Glutamatergic neuron (in vitro differentiated cells): Measurements from ENCODE around the gene LHFPL2. TPM values are rescaled to one million over a fixed set of nuclear protein-coding genes. Genes with fewer than 3 reads are reported as not detected.
"Not testable (repeated sequence)": the region's sequence is repeated elsewhere in the genome, so short reads cannot be mapped to it uniquely, and the experiment has no call there.

Experiments used
- DNase-seq: peaks from one replicate; pipeline ENCODE4 v3.0.0; 2022
- H3K27ac Mint-ChIP-seq: one replicate; pipeline ENCODE4 v1.8.0; 2020; ENCODE audit warnings: mild to moderate bottlenecking, mixed read lengths, inconsistent platforms; ENCODE audit not compliant: unreplicated experiment
- H3K27me3 Mint-ChIP-seq: one replicate; pipeline ENCODE4 v1.8.0; 2020; ENCODE audit warnings: mild to moderate bottlenecking, moderate library complexity, mixed read lengths, inconsistent platforms; ENCODE audit not compliant: unreplicated experiment
- H3K36me3 Mint-ChIP-seq: one replicate; pipeline ENCODE4 v1.8.0; 2020; ENCODE audit warnings: mild to moderate bottlenecking, mixed read lengths, inconsistent platforms; ENCODE audit not compliant: unreplicated experiment
- H3K4me1 Mint-ChIP-seq: one replicate; pipeline ENCODE4 v1.8.0; 2020; ENCODE audit warnings: mild to moderate bottlenecking, low read depth, mixed read lengths, inconsistent platforms; ENCODE audit not compliant: unreplicated experiment
- H3K4me3 Mint-ChIP-seq: one replicate; pipeline ENCODE4 v1.8.0; 2020; ENCODE audit warnings: mild to moderate bottlenecking, mixed read lengths, inconsistent platforms; ENCODE audit not compliant: unreplicated experiment
- H3K9me3 Mint-ChIP-seq: one replicate; pipeline ENCODE4 v1.8.0; 2020; ENCODE audit warnings: mild to moderate bottlenecking, moderate library complexity, mixed read lengths, inconsistent platforms; ENCODE audit not compliant: unreplicated experiment
- long read RNA-seq: library from polyadenylated mRNA; unstranded; transcript quantifications from one replicate; pipeline ENCODE4 v2.0.0, GENCODE V29; 2020; ENCODE audit not compliant: unreplicated experiment
- total RNA-seq: library from RNA; stranded (reverse); fragmentation: NEBNext Ultra II Directional; extraction: Animal tissue kit (Norgen Biotek cat#: 25700); gene quantifications from one replicate; pipeline ENCODE4 v1.2.1, GENCODE V29; 2021; ENCODE audit not compliant: unreplicated experiment
- TF ChIP-seq, protein P1 (sequence below): fragments of 200-600 bp; sonication (generic); IDR thresholded peaks from one replicate; pipeline ENCODE4 v1.5.0; 2021; ENCODE audit not compliant: partially characterized antibody, unreplicated experiment

The LHFPL2 gene, protein sequence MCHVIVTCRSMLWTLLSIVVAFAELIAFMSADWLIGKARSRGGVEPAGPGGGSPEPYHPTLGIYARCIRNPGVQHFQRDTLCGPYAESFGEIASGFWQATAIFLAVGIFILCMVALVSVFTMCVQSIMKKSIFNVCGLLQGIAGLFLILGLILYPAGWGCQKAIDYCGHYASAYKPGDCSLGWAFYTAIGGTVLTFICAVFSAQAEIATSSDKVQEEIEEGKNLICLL
- total RNA-seq: 2.5 TPM
- long read RNA-seq: 0 reads

DNA sequence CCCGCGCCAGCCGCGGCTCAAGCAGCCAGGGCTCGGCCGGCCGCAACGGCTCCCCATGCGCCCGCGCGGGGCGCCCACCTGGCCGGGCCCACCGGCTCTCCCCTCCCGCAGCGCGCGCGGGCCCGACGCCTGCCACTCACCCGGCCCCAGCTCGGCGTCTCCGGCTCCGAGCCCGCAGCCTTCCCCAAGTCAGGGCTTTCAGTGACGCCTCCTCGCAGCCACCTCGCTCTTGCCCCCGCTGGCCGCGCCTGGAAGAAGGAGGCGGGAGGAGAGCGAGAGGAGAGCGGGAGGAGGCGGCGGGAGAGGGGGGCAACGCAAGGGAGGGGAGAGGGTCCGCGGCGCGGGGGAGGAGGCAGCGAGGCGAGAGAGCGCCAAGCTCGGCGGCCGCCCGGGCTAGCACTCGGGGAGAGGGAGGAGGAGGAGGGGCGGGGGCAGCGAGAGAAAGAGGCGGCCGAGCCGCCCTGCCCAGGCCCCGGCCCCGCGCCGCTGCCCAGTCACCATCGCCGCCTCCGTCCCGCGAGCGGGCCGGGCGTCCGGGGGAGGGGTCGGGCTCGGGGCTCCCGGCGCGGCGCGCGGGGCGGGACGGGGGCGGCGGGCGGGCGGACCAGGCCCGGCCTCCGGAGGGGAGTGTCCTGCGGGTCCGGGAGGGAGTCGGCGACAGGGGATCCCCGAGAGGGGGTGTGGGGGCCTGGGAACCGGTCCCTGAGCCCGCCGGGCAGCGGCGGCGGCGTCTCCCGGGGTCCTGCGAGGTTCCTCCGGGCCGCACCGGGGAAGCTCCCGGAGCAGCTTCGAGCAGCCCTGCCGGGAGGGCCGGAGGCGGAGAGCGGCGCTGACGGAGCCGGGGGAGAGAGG, at the start of gene LHFPL2:
LHFPL2 (minus strand) TSS at position 414 of the 852 bp plus-strand sequence. CDS start 138,559 bp downstream, outside the sequence.
- Mint-ChIP-seq H3K9me3 (peaks cover 3% of the 10 kb centered on the region), H3K27me3 (peaks cover 6% of the 10 kb centered on the region), H3K4me3 (peak within 1 kb of the TSS; percentile 85), H3K27ac (no peak within 1 kb of the TSS), H3K36me3 (no peaks in the 10 kb centered on the region), H3K4me1 (peaks cover 4% of the 10 kb centered on the region)
- TF ChIP-seq, protein P1, sequence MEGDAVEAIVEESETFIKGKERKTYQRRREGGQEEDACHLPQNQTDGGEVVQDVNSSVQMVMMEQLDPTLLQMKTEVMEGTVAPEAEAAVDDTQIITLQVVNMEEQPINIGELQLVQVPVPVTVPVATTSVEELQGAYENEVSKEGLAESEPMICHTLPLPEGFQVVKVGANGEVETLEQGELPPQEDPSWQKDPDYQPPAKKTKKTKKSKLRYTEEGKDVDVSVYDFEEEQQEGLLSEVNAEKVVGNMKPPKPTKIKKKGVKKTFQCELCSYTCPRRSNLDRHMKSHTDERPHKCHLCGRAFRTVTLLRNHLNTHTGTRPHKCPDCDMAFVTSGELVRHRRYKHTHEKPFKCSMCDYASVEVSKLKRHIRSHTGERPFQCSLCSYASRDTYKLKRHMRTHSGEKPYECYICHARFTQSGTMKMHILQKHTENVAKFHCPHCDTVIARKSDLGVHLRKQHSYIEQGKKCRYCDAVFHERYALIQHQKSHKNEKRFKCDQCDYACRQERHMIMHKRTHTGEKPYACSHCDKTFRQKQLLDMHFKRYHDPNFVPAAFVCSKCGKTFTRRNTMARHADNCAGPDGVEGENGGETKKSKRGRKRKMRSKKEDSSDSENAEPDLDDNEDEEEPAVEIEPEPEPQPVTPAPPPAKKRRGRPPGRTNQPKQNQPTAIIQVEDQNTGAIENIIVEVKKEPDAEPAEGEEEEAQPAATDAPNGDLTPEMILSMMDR: no peak
- peak; percentile 81 for DNase-seq

DNA sequence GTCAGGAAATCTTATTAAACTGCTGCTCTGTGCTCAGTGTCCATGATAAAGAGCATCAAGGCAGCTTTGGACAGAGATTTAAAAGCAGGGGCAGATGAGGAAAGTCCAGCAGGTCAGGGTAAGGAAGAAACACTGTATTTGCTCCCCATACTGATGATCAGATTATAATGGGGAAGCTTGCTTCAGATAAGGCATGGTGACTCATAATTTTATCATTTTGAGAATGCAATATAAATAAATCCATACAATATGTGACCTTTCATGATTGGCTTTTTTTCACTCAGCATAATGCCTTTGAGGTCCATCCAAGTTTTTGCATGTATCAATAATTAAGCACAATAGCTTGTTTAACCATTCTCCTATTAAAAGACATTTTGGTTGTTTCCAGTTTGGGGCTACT, 48.1 kb upstream of the LHFPL2 start:
- H3K4me3 Mint-ChIP-seq: no peak overlapping the region
- H3K9me3 Mint-ChIP-seq: peaks cover 3% of the 10 kb centered on the region
- H3K36me3 Mint-ChIP-seq: peaks cover 12% of the 10 kb centered on the region
- TF ChIP-seq, protein P1: no peak
- DNase-seq: no peak
- no peak overlapping the region for H3K27ac Mint-ChIP-seq
- H3K27me3 Mint-ChIP-seq: no peaks in the 10 kb centered on the region
- no peaks in the 10 kb centered on the region for H3K4me1 Mint-ChIP-seq

DNA sequence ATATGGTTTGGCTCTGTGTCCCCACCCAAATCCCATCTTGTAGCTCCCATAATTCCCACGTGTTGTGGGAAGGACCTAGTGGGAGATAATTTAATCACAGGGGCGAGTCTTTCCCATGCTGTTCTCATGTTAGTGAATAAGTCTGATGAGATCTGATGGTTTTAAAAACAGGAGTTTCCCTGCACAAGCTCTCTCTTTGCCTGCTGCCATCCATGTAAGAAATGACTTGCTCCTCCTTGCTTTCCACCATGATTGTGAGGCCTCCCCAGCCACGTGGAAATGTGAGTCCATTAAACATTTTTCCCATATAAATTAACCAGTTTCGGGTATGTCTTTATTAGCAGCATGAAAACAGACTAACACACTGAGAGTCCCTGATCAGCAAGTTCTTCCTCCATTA, 47.5 kb upstream of the LHFPL2 start:
- H3K36me3 Mint-ChIP-seq: peaks cover 12% of the 10 kb centered on the region
- not testable (repeated sequence) for H3K27ac Mint-ChIP-seq, H3K9me3 Mint-ChIP-seq, H3K27me3 Mint-ChIP-seq, DNase-seq, H3K4me3 Mint-ChIP-seq, H3K4me1 Mint-ChIP-seq

DNA sequence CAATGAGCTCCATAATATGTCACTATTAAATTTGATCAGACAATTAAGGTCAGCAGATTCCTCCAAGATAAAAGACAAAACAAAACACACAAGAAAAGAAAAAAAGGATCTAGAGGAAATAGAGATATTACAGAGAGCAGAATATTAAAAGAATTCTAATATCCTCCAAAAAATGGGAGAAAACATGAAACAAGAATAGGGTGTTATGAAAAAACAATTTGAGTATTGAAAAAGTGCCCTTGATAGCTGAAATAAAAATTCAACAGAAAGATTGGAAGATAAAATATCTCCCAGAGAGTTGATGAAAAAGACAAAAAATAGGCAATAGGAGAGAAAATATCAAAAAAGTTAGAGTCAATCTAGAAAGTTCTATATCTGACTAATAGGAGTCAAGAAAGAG, 44.8 kb upstream of the LHFPL2 start:
- Mint-ChIP-seq H3K9me3 (peaks cover 2% of the 10 kb centered on the region), H3K4me3 (no peak overlapping the region), H3K27me3 (no peaks in the 10 kb centered on the region), H3K4me1 (no peaks in the 10 kb centered on the region), H3K27ac (no peak overlapping the region), H3K36me3 (peaks cover 12% of the 10 kb centered on the region)
- DNase-seq: no peak
- TF ChIP-seq, protein P1: no peak

DNA sequence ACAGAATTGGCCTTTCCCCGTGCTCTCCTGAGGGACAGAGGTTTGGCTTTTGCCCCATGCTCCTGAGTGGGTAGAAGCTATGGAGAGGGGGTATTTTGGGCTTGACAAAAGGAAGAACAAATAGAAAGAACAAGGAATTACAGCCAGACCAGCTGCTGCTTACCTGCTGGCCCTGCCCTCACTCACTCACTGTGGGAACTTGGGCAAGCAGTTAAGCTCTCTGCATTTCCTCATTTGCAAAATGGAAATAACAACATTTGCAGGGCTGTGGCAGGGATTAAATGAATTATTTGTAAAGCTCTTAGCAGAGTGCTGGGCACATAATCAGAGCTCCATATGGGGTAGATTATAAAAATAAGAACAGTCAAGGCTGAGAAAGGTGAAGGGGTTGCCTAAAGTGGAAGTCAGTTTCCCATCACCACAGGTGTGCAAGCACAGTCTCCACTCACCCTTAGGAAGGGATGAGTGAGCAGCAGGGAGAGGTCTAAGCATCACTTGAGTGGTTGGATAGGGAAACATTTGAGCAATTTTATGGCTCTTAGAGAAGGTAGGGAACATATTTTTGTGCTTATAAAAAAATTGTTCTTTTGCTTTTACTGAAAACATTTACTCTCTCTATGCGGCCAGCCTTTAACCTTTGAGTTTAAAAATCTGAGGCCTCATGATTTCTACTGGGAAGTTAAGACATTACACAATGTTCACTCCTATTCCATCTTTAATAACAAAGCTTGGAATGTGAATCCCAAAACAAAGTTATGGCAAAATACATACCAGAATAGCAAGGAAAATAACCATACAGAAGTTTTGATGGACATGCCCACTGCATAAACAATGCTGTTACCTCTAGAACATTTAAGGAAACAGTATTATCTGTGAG, 42.8 kb upstream of the LHFPL2 start:
- Mint-ChIP-seq H3K4me1 (no peaks in the 10 kb centered on the region), H3K9me3 (peaks cover 2% of the 10 kb centered on the region), H3K27me3 (no peaks in the 10 kb centered on the region), H3K4me3 (no peak overlapping the region), H3K36me3 (peaks cover 9% of the 10 kb centered on the region), H3K27ac (no peak overlapping the region)
- TF ChIP-seq, protein P1: no peak
- DNase-seq: no peak
